Chondrocyte (in vitro differentiated cells): ENCODE data around the gene TOM1L2. TPM values are rescaled to one million over a fixed set of nuclear protein-coding genes. Genes with fewer than 3 reads are reported as not detected.
A peak's percentile ranks its signal among the peaks of the same experiment; 100 is the strongest.

Experiments used
- DNase-seq: peaks from one replicate; pipeline ENCODE4 v3.0.0; 2021; ENCODE audit warnings: mixed read lengths, low spot score
- H3K27ac Mint-ChIP-seq: one replicate; pipeline ENCODE4 v1.8.0; 2021; ENCODE audit warnings: mild to moderate bottlenecking, moderate library complexity, mixed read lengths; ENCODE audit not compliant: unreplicated experiment
- H3K27me3 Mint-ChIP-seq: 2 replicates; pipeline ENCODE4 v1.8.0; 2021; ENCODE audit warnings: low read depth, mixed read lengths
- H3K36me3 Mint-ChIP-seq: 2 replicates; pipeline ENCODE4 v1.8.0; 2021; ENCODE audit warnings: low read depth, mixed read lengths
- H3K4me1 Mint-ChIP-seq: 2 replicates; pipeline ENCODE4 v1.8.0; 2021; ENCODE audit warnings: low read depth, mild to moderate bottlenecking, mixed read lengths
- H3K4me3 Mint-ChIP-seq: one replicate; pipeline ENCODE4 v1.8.0; 2021; ENCODE audit warnings: mild to moderate bottlenecking, moderate library complexity, mixed read lengths; ENCODE audit not compliant: unreplicated experiment
- H3K9me3 Mint-ChIP-seq: 2 replicates; pipeline ENCODE4 v1.8.0; 2021; ENCODE audit warnings: low read depth, mixed read lengths
- total RNA-seq: library from RNA; stranded (reverse); gene quantifications from 3 replicates; pipeline ENCODE4 v1.2.1, GENCODE V29; 2021
- TF ChIP-seq, protein P1 (sequence below): fragments of 200-600 bp; sonication (generic); IDR thresholded peaks from 2 replicates; pipeline ENCODE4 v1.5.0; 2021; ENCODE audit warnings: antibody characterized with exemption, mild to moderate bottlenecking, moderate library complexity

TOM1L2 gene
- total RNA-seq, 1 donor from 2014 or later = 56.1 TPM

DNA sequence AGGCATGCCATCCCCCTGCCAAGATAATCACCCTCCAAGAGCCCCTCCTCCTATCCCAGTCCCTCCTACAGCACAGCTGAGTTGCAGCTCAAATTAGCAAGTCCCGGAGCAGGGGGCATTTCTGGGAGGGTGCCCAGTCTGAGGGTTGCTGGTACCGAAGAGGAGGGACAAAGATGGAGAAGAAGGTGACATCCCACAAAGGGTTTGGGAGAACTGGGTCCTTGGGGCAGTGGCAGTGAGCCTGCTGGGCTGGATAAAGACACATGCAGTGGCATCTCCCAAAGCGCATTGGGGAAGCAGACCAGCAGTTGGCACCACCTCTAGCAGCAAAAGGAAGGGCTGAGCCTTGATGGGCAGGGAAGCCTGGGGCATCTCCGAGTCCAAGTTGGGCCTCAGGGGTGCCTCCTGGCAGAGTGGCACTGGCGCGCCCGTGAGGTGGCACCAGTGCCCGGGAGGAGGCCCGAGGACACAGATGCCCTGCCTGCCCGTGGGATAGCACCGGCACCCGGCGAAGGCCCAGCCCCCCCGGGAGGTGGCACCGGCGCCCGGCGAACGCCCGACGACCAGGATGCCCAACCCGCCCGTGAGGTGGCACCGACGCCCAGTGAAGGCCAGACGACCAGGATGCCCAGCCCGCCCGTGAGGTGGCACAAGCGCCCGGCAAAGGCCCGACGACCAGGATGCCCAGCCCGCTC, 622 bp downstream of the TOM1L2 start:
- TF ChIP-seq, protein P1, sequence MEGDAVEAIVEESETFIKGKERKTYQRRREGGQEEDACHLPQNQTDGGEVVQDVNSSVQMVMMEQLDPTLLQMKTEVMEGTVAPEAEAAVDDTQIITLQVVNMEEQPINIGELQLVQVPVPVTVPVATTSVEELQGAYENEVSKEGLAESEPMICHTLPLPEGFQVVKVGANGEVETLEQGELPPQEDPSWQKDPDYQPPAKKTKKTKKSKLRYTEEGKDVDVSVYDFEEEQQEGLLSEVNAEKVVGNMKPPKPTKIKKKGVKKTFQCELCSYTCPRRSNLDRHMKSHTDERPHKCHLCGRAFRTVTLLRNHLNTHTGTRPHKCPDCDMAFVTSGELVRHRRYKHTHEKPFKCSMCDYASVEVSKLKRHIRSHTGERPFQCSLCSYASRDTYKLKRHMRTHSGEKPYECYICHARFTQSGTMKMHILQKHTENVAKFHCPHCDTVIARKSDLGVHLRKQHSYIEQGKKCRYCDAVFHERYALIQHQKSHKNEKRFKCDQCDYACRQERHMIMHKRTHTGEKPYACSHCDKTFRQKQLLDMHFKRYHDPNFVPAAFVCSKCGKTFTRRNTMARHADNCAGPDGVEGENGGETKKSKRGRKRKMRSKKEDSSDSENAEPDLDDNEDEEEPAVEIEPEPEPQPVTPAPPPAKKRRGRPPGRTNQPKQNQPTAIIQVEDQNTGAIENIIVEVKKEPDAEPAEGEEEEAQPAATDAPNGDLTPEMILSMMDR = no peak
- peak; percentile 91 for DNase-seq
- no peaks in the 10 kb centered on the region for H3K9me3 Mint-ChIP-seq
- H3K27me3 Mint-ChIP-seq = no peaks in the 10 kb centered on the region
- H3K4me3 Mint-ChIP-seq = peak overlapping the region; percentile 92
- peak overlapping the region; percentile 53 for H3K27ac Mint-ChIP-seq
- H3K4me1 Mint-ChIP-seq = peaks cover 35% of the 10 kb centered on the region
- no peaks in the 10 kb centered on the region for H3K36me3 Mint-ChIP-seq

- Mint-ChIP-seq H3K27ac (peak overlapping the region; percentile 53), H3K27me3 (no peaks in the 10 kb centered on the region), H3K36me3 (no peaks in the 10 kb centered on the region), H3K4me3 (peak overlapping the region; percentile 83), H3K4me1 (peaks cover 35% of the 10 kb centered on the region), H3K9me3 (no peaks in the 10 kb centered on the region)
- DNase-seq = no peak
- TF ChIP-seq, protein P1 = no peak
Observed at GRCh38 chr17:17970699-17971430, 1.3 kb downstream of the TOM1L2 start.

DNA sequence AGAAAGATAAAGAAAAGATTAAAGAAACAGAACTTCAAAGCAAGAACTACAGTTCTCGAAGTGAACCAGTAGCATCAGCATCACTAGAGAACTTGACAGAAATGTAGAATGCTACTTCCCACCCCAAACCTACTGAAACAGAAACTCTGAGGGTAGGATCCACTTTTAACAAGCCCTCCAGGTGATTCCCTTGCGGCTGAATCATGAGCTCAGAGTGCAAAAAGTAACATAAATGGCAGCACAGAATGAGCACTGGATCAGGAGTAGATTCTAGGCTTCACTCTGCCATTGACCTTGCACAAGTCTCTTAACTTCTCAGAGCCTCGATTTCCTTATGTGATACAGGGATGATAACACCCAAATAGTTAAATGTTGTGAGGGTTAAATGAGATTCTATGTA, 5.8 kb downstream of the TOM1L2 start:
- TF ChIP-seq, protein P1 = no peak
- no peak for DNase-seq
- H3K27me3 Mint-ChIP-seq = no peaks in the 10 kb centered on the region
- no peaks in the 10 kb centered on the region for H3K36me3 Mint-ChIP-seq
- no peak overlapping the region for H3K27ac Mint-ChIP-seq
- H3K4me1 Mint-ChIP-seq = peaks cover 38% of the 10 kb centered on the region
- no peak overlapping the region for H3K4me3 Mint-ChIP-seq
- no peaks in the 10 kb centered on the region for H3K9me3 Mint-ChIP-seq

DNA sequence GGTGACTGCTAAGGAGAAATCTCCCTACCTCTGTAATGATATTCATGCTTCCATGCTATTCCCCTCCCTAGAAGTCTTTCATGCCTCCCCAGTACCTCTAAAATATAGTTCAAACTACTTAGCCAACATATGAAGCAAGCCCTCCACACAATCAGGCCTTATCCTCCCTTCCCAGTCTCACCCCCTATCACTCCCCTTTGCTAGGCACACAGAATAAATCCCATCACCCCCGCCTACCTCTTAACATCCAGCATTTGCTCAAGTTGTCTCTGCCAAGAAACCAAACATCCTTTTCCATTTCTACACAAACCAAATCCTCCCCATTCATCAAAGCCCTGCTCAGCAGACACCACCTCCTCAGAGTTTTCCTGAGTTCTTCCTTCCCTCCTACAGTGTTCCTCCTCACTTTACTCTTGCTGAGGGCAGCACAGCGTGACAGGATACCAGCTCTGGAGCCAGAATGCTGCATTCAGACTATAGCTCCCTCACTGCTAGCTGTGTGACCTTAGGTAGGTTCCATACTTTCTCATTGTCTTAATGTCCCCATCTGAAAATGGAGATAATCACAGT, 7.0 kb downstream of the TOM1L2 start:
- TF ChIP-seq, protein P1 = no peak
- Mint-ChIP-seq H3K4me3 (no peak overlapping the region), H3K27ac (no peak overlapping the region), H3K27me3 (no peaks in the 10 kb centered on the region), H3K4me1 (peaks cover 31% of the 10 kb centered on the region), H3K9me3 (no peaks in the 10 kb centered on the region), H3K36me3 (no peaks in the 10 kb centered on the region)
- DNase-seq = no peak

DNA sequence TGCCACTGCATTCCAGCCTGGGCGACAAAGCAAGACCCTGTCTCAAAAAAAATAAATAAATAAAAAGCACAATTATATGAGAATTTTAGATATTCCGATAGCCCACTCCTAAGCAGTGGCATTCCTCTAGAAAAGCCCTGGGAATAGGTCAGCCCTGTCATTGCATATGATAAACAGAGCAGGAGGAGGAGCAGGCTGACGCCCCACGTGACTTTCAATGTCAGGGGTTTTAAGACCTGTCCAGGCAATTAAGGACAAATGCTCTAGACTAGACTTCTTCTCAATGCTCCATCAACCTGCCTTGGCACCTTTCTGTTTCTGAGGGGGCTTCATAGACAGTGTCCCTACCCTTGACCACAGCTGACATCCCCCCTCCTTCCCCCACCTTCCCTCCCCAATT, 7.5 kb downstream of the TOM1L2 start:
- H3K4me1 Mint-ChIP-seq = peaks cover 34% of the 10 kb centered on the region
- H3K36me3 Mint-ChIP-seq = no peaks in the 10 kb centered on the region
- TF ChIP-seq, protein P1 = no peak
- no peaks in the 10 kb centered on the region for H3K27me3 Mint-ChIP-seq
- no peak for DNase-seq
- H3K9me3 Mint-ChIP-seq = no peaks in the 10 kb centered on the region
- H3K4me3 Mint-ChIP-seq = no peak overlapping the region
- H3K27ac Mint-ChIP-seq = no peak overlapping the region
